ENCODE data around the gene MID1. TPM values are rescaled to one million over a fixed set of nuclear protein-coding genes. Genes with fewer than 3 reads are reported as not detected.

MID1 gene
- total RNA-seq, 1 experiment from 2014 or later = 9.7 TPM

DNA sequence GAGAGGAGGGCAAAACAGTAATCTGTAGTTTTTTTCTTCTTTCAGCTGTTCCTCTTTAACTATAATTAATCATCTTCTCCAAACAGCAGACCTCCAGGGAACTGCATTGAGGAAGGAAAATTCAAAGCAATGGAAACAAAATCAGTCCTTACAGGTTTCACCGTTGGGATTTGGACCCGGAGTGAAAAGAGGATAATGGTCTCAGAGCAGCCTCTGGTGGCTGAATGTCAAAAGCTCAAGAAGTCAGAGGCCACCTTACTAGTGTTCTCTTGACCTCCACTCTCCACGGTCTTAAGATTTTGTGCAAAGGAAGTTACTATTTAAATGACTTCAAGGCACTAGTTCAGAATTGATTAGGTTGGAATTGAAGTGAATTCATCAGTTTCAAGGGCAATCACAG, 16.0 kb upstream of the MID1 start:
- Mint-ChIP-seq H3K4me1 (ENCODE audit: insufficient read depth, unreplicated experiment) (peaks cover 33% of the 10 kb centered on the region), H3K36me3 (ENCODE audit: insufficient read depth, unreplicated experiment) (peaks cover 6% of the 10 kb centered on the region), H3K4me3 (ENCODE audit: unreplicated experiment) (peak overlapping the region; percentile 52), H3K9me3 (ENCODE audit: unreplicated experiment) (no peaks in the 10 kb centered on the region), H3K27me3 (ENCODE audit: insufficient read depth, unreplicated experiment) (peaks cover 20% of the 10 kb centered on the region), H3K27ac (ENCODE audit: low read depth, unreplicated experiment) (no peak overlapping the region)
- no TSS peak for BruUV-seq (replicated peaks)
- peak; percentile 79 for TF ChIP-seq CTCF (IDR thresholded peaks at IDR 0.05; ENCODE audit: unreplicated experiment)
- intact Hi-C loops (cut with micrococcal nuclease) = loop anchor here (1.0 to 2.0 kb wide), 5 partner anchors 20 to 464 kb away; no protein-coding TSS in a partner anchor
- DNase-seq (ENCODE audit: unreplicated experiment) = peak; percentile 72
- ChIA-PET CTCF (interaction anchor here (0.5 to 5.1 kb wide), 23 partner anchors 16 to 507 kb away, joined by 3 to 82 read pairs (median 3); partner anchors contain the start of gene MID1), POLR2A (interaction anchor here (0.5 to 1.5 kb wide), 7 partner anchors 13 to 868 kb away, joined by 3 to 18 read pairs (median 3); partner anchors contain the start of genes CLCN4 and MID1)

DNA sequence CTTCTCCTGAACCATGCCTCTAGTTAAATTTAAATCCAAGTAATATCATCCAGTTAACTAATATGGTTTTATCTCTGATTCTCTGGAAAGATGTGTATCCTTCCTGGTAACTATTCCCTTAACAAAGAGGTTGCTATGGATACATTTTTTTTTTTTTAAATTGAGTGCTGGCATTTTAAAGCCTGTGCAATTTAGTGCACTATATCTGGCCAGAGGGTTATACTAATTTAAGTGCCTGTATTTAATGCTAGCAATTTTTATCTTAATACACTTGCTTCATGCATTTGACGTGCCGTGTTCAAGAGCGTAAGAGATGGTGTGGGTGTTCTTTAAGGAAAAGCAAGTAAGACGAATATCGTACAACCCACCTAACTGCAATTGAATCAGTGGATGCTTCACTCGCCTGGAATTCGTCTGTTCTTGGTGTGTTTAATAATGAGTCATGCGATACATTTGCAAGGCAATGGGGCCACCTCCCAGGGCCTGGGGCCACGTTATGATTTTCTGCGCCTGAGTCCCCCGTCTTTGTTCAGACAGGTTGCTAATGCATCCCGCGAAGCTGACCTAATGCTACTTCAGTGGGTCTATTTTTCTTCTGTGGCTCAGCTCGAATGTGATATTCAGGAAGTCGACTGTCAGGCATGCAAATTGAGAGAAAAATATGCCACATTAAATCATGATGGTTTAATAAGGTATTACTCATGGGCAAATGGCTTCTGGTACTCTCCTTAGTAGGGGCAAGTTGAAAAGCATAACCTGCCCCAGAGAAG, 14.2 kb upstream of the MID1 start:
- BruUV-seq (replicated peaks) = TSS peak; percentile 95

GRCh38 chrX:10633722-10634121, 13.3 kb upstream of the MID1 start:
- peak overlapping the region; percentile 38 for H3K27ac Mint-ChIP-seq (ENCODE audit: low read depth, unreplicated experiment)
- ChIA-PET POLR2A (interaction anchor here (0.6 to 5.7 kb wide), 4 partner anchors 16 to 477 kb away, joined by 3 to 70 read pairs (median 4); partner anchors contain the start of genes CLCN4 and MID1), CTCF (interaction anchor here (1.1 to 5.1 kb wide), 4 partner anchors 14 to 448 kb away, joined by 4 to 44 read pairs (median 21); partner anchors contain the start of gene MID1)
- BruUV-seq (replicated peaks) = no TSS peak
- H3K36me3 Mint-ChIP-seq (ENCODE audit: insufficient read depth, unreplicated experiment) = peaks cover 6% of the 10 kb centered on the region
- H3K4me1 Mint-ChIP-seq (ENCODE audit: insufficient read depth, unreplicated experiment) = peaks cover 50% of the 10 kb centered on the region
- no peak for TF ChIP-seq CTCF (IDR thresholded peaks at IDR 0.05; ENCODE audit: unreplicated experiment)
- intact Hi-C loops (cut with micrococcal nuclease) = loop anchor here (5.0 kb wide), 1 partner anchor 646 kb away; no protein-coding TSS in a partner anchor
- H3K4me3 Mint-ChIP-seq (ENCODE audit: unreplicated experiment) = peak overlapping the region; percentile 50
- no peaks in the 10 kb centered on the region for H3K9me3 Mint-ChIP-seq (ENCODE audit: unreplicated experiment)
- DNase-seq (ENCODE audit: unreplicated experiment) = peak; percentile 88
- peaks cover under 1% of the 10 kb centered on the region for H3K27me3 Mint-ChIP-seq (ENCODE audit: insufficient read depth, unreplicated experiment)

More for the DNA sequence above, 14.2 kb upstream of the MID1 start:
- peak overlapping the region; percentile 38 for H3K27ac Mint-ChIP-seq (ENCODE audit: low read depth, unreplicated experiment)
- CTCF ChIA-PET = interaction anchor here (0.5 to 1.2 kb wide), 7 partner anchors 15 to 676 kb away, joined by 3 to 6 read pairs (median 4); no protein-coding TSS in a partner anchor
- H3K9me3 Mint-ChIP-seq (ENCODE audit: unreplicated experiment) = no peaks in the 10 kb centered on the region
- H3K4me1 Mint-ChIP-seq (ENCODE audit: insufficient read depth, unreplicated experiment) = peaks cover 46% of the 10 kb centered on the region
- peak overlapping the region; percentile 50 for H3K4me3 Mint-ChIP-seq (ENCODE audit: unreplicated experiment)
- peaks cover 9% of the 10 kb centered on the region for H3K27me3 Mint-ChIP-seq (ENCODE audit: insufficient read depth, unreplicated experiment)
- TF ChIP-seq CTCF (IDR thresholded peaks at IDR 0.05; ENCODE audit: unreplicated experiment) = no peak
- H3K36me3 Mint-ChIP-seq (ENCODE audit: insufficient read depth, unreplicated experiment) = peaks cover 6% of the 10 kb centered on the region
- POLR2A ChIA-PET = interaction anchor here (0.7 to 1.3 kb wide), 4 partner anchors 15 to 444 kb away, joined by 3 to 21 read pairs (median 4); partner anchors contain the start of gene MID1
- intact Hi-C loops (cut with micrococcal nuclease) = loop anchor here (5.0 kb wide), 1 partner anchor 647 kb away; no protein-coding TSS in a partner anchor
- peak; percentile 90 for DNase-seq (ENCODE audit: unreplicated experiment)
